ENCODE data around the gene DLG1. TPM values are rescaled to one million over a fixed set of nuclear protein-coding genes. Genes with fewer than 3 reads are reported as not detected.
A peak's percentile ranks its signal among the peaks of the same experiment; 100 is the strongest.

DLG1 gene
- total and polyA plus RNA-seq, 2 donors: 37.6 to 40.4 TPM

DNA sequence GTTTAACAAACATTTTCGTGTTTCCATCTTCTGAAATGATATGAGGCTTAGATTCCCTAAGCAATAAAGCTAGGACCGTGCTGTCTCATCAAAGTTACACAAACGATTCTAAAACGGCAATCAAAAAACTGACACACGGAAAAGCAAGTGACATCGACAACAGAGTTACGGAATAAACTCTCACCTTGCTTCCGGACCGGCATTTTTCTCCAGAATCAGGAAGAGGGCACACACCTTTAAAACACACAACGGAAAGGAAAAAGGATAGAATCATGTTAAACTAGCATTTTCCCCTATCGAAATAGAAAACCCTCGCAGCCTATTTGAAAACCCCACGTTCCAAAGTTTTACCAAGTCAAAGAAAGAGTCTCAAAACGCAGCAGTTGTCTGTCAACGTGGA, 1.4 kb downstream of the DLG1 start:
- Histone ChIP-seq H3K9me3 (ENCODE audit: control insufficient read depth in 2 of 2, insufficient read depth in 1 of 2, low read length in 1 of 2) (no peaks in the 10 kb centered on the region), H3K27me3 (ENCODE audit: control insufficient read depth in 2 of 2, insufficient read depth in 1 of 2, low read length in 1 of 2) (peaks cover 11 to 27% of the 10 kb centered on the region in 2 donors), H3K36me3 (ENCODE audit: control insufficient read depth in 2 of 2, insufficient read depth in 2 of 2, low read length in 1 of 2) (peaks cover 4 to 15% of the 10 kb centered on the region in 2 donors), H3K4me3 (ENCODE audit: low read length in 2 of 2) (peak overlapping the region; percentile 76 to 97), H3K27ac (ENCODE audit: low read depth in 1 of 2, low read length in 1 of 2) (peak overlapping the region; percentile 28 to 92), H3K4me1 (ENCODE audit: control insufficient read depth in 2 of 2, insufficient read depth in 2 of 2, low read length in 2 of 2) (peaks cover 6 to 9% of the 10 kb centered on the region in 2 donors)
- 1% methylated on average over 15 of the region's 15 CpGs for WGBS
- peak in 6 of 9 donors; percentile 4 to 49 (median 20) for DNase-seq (ENCODE audit: low read depth in 6 of 9, low spot score in 9 of 9)

DNA sequence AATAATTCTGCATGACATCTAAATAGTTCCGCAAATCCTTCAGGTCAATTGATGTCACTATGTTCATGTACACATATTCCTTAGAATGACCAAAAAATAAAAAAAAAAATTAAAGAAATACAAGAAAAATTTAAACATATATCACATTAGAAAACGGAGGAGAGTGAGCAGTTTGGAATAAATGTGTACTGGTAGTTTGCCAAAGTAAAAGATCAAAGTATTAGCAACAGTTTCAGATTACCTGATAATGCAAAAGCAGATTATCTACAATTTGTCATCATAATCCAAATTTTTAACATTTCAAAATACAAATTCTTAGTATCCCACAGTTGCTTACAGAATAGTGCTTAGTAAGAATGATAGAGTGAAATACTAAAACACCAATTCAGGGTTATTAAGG, 1.9 kb downstream of the DLG1 start:
- H3K9me3 ChIP-seq (ENCODE audit: control insufficient read depth in 2 of 2, insufficient read depth in 1 of 2, low read length in 1 of 2): no peaks in the 10 kb centered on the region
- peaks cover 5 to 15% of the 10 kb centered on the region in 2 donors for H3K36me3 ChIP-seq (ENCODE audit: control insufficient read depth in 2 of 2, insufficient read depth in 2 of 2, low read length in 1 of 2)
- H3K4me3 ChIP-seq (ENCODE audit: low read length in 2 of 2): peak overlapping the region; percentile 76 to 97
- WGBS: 85% methylated on average over 2 of the region's 2 CpGs
- H3K27me3 ChIP-seq (ENCODE audit: control insufficient read depth in 2 of 2, insufficient read depth in 1 of 2, low read length in 1 of 2): peaks cover 11 to 24% of the 10 kb centered on the region in 2 donors
- peaks cover 6 to 9% of the 10 kb centered on the region in 2 donors for H3K4me1 ChIP-seq (ENCODE audit: control insufficient read depth in 2 of 2, insufficient read depth in 2 of 2, low read length in 2 of 2)
- no peak overlapping the region for H3K27ac ChIP-seq (ENCODE audit: low read depth in 1 of 2, low read length in 1 of 2)
- DNase-seq (ENCODE audit: low read depth in 6 of 9, low spot score in 9 of 9): no peak

DNA sequence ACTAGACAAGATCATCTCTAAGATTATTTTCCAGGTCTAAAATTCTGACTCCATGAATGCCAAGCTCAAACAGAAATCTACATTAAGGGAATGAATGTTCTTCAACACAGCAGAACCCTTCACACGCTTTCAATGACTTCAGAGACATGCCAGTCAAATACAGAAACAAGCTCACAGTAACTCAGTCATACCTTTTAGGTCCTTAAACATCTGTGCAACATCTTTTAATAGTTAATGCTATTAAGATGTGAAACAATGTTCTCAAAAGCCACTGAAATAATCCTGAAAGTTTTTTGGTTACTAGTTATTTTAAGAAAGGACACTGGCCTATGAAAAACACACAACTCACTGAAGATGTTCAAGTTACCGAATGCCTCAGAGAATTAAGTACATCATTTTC, 2.5 kb downstream of the DLG1 start:
- peaks cover 6 to 9% of the 10 kb centered on the region in 2 donors for H3K4me1 ChIP-seq (ENCODE audit: control insufficient read depth in 2 of 2, insufficient read depth in 2 of 2, low read length in 2 of 2)
- no peak overlapping the region for H3K4me3 ChIP-seq (ENCODE audit: low read length in 2 of 2)
- no peak for DNase-seq (ENCODE audit: low read depth in 6 of 9, low spot score in 9 of 9)
- H3K9me3 ChIP-seq (ENCODE audit: control insufficient read depth in 2 of 2, insufficient read depth in 1 of 2, low read length in 1 of 2): no peaks in the 10 kb centered on the region
- H3K27me3 ChIP-seq (ENCODE audit: control insufficient read depth in 2 of 2, insufficient read depth in 1 of 2, low read length in 1 of 2): peaks cover 11 to 22% of the 10 kb centered on the region in 2 donors
- H3K36me3 ChIP-seq (ENCODE audit: control insufficient read depth in 2 of 2, insufficient read depth in 2 of 2, low read length in 1 of 2): peaks cover 5 to 19% of the 10 kb centered on the region in 2 donors
- no peak overlapping the region for H3K27ac ChIP-seq (ENCODE audit: low read depth in 1 of 2, low read length in 1 of 2)
- 95% methylated on average over 2 of the region's 2 CpGs for WGBS

DNA sequence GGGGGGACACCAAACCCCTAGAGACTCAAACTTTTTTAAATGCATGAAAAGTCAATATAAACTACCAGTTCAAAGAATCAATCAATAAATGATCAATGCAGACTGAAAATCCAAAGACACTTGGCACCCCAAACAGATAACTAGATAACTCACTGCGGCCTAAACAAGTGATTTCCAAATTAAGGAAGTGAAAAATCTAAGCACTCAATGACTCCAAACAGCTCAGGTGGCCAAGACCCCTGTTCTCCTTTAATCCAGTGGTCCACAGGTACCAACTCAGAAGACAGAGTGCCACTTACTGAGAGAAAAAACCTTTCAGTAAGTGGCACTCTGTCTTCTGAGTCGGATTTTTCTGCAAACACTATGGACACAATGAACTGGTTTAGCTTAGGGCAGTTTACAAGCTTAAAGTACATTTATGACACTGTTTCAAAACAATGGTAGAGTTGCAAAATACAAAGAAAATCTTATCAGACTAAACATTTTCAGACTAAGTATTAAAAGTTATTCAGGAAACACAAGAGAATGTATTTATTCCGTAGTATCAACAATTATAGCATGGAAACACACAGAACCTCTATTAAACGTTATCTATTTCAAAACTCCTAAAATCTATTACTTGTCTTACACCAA, 4.7 kb downstream of the DLG1 start:
- no peak overlapping the region for H3K27ac ChIP-seq (ENCODE audit: low read depth in 1 of 2, low read length in 1 of 2)
- H3K36me3 ChIP-seq (ENCODE audit: control insufficient read depth in 2 of 2, insufficient read depth in 2 of 2, low read length in 1 of 2): peaks cover 5 to 29% of the 10 kb centered on the region in 2 donors
- no peak overlapping the region for H3K4me3 ChIP-seq (ENCODE audit: low read length in 2 of 2)
- peaks cover 0 to under 1% of the 10 kb centered on the region in 2 donors for H3K27me3 ChIP-seq (ENCODE audit: control insufficient read depth in 2 of 2, insufficient read depth in 1 of 2, low read length in 1 of 2)
- peaks cover under 1% of the 10 kb centered on the region in 2 donors for H3K4me1 ChIP-seq (ENCODE audit: control insufficient read depth in 2 of 2, insufficient read depth in 2 of 2, low read length in 2 of 2)
- no peaks in the 10 kb centered on the region for H3K9me3 ChIP-seq (ENCODE audit: control insufficient read depth in 2 of 2, insufficient read depth in 1 of 2, low read length in 1 of 2)
- no peak for DNase-seq (ENCODE audit: low read depth in 6 of 9, low spot score in 9 of 9)
- WGBS: 91% methylated on average over 4 of the region's 4 CpGs

DNA sequence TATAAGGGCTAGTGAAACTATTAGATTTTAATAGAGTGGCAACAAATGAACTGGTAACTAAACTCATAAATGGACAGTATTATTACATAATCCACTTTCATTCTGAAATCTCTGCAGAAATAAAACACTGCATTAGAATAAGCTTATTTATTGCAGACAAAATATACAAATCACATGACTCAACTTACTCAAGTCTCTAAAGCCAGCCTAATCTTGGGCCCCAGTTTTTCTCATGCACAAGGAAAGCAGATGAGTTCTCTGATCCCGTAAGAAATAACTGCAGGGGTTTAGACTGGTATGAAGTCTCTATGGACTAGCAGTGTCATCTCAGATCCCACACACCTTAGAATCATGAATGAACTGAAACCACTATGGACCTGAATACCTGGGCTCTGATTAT, 5.8 kb downstream of the DLG1 start:
- Histone ChIP-seq H3K27ac (ENCODE audit: low read depth in 1 of 2, low read length in 1 of 2) (no peak overlapping the region), H3K9me3 (ENCODE audit: control insufficient read depth in 2 of 2, insufficient read depth in 1 of 2, low read length in 1 of 2) (no peaks in the 10 kb centered on the region), H3K27me3 (ENCODE audit: control insufficient read depth in 2 of 2, insufficient read depth in 1 of 2, low read length in 1 of 2) (no peaks in the 10 kb centered on the region), H3K4me3 (ENCODE audit: low read length in 2 of 2) (no peak overlapping the region), H3K4me1 (ENCODE audit: control insufficient read depth in 2 of 2, insufficient read depth in 2 of 2, low read length in 2 of 2) (no peaks in the 10 kb centered on the region), H3K36me3 (ENCODE audit: control insufficient read depth in 2 of 2, insufficient read depth in 2 of 2, low read length in 1 of 2) (peaks cover 5 to 30% of the 10 kb centered on the region in 2 donors)
- WGBS: 99% methylated on average over 1 of the region's 1 CpG
- DNase-seq (ENCODE audit: low read depth in 6 of 9, low spot score in 9 of 9): no peak

DNA sequence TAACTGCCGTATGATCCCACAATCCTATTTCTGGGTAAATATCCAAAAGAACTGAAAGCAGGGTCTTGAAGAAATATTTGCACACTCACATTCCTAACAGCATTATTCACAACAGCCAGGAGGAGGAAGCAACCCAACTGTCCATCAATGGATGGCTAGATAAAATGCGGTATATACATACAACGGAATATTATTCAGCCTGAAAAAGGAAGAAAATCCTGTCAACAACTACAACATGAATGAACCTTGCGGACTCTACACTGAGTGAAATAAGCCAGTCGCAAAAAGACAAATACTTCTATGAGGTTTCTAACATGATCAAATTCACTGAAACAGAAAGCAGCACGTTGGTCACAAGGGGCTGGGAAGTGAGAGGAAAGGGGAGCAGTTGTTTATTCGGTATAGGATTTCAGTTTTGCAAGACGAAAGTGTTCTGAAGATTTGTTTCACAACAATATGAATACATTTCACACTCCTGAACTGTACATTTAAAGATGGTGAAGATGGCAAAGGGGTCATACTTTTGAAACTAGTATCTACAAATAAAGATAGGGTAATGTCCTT, 6.2 kb downstream of the DLG1 start:
- no peaks in the 10 kb centered on the region for H3K4me1 ChIP-seq (ENCODE audit: control insufficient read depth in 2 of 2, insufficient read depth in 2 of 2, low read length in 2 of 2)
- no peak for DNase-seq (ENCODE audit: low read depth in 6 of 9, low spot score in 9 of 9)
- 97% methylated on average over 8 of the region's 8 CpGs for WGBS
- H3K27ac ChIP-seq (ENCODE audit: low read depth in 1 of 2, low read length in 1 of 2): no peak overlapping the region
- H3K27me3 ChIP-seq (ENCODE audit: control insufficient read depth in 2 of 2, insufficient read depth in 1 of 2, low read length in 1 of 2): no peaks in the 10 kb centered on the region
- no peaks in the 10 kb centered on the region for H3K9me3 ChIP-seq (ENCODE audit: control insufficient read depth in 2 of 2, insufficient read depth in 1 of 2, low read length in 1 of 2)
- no peak overlapping the region for H3K4me3 ChIP-seq (ENCODE audit: low read length in 2 of 2)
- H3K36me3 ChIP-seq (ENCODE audit: control insufficient read depth in 2 of 2, insufficient read depth in 2 of 2, low read length in 1 of 2): peaks cover 5 to 30% of the 10 kb centered on the region in 2 donors

DNA sequence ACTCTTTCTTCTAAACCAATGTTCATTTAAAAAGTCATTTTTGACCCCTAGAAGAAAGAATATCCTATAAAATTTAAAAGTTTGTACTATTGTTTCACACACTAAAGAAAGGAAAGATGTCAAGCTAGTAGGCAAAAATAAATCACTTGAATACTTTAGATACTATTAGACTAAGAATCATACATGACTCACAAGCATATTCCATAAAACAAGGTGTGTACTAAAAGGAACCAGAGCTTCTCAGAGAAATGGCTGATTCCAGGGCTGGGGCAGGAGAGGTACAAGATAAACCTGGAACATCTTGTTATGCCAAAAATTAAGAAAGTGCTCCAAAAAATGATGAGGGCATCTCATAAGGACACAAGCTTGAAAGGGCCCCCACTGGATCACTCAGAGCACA, 8.7 kb downstream of the DLG1 start:
- peaks cover 5 to 43% of the 10 kb centered on the region in 2 donors for H3K36me3 ChIP-seq (ENCODE audit: control insufficient read depth in 2 of 2, insufficient read depth in 2 of 2, low read length in 1 of 2)
- no peaks in the 10 kb centered on the region for H3K27me3 ChIP-seq (ENCODE audit: control insufficient read depth in 2 of 2, insufficient read depth in 1 of 2, low read length in 1 of 2)
- peaks cover 0 to 3% of the 10 kb centered on the region in 2 donors for H3K9me3 ChIP-seq (ENCODE audit: control insufficient read depth in 2 of 2, insufficient read depth in 1 of 2, low read length in 1 of 2)
- DNase-seq (ENCODE audit: low read depth in 6 of 9, low spot score in 9 of 9): no peak
- H3K4me3 ChIP-seq (ENCODE audit: low read length in 2 of 2): no peak overlapping the region
- H3K27ac ChIP-seq (ENCODE audit: low read depth in 1 of 2, low read length in 1 of 2): no peak overlapping the region
- no peaks in the 10 kb centered on the region for H3K4me1 ChIP-seq (ENCODE audit: control insufficient read depth in 2 of 2, insufficient read depth in 2 of 2, low read length in 2 of 2)

DNA sequence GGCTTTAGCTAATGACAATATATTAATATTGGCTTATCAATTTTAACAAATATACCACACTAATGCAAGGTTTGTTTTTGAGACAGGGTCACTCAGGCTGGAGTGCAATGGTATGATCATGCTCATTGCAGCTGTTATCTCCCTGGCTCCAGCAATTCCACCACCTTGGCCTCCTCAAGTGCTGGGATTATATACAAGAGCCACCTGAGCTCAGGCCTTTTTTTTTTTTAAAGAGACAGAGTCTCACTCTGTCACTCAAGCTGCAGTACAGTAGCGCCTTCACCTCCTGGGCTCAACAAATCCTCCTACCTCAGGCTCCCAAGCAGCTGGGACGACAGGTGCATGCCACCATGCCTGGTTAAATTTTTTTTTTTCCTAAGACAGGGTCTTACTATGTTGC, 11.7 kb downstream of the DLG1 start:
- WGBS: 98% methylated on average over 2 of the region's 2 CpGs

DNA sequence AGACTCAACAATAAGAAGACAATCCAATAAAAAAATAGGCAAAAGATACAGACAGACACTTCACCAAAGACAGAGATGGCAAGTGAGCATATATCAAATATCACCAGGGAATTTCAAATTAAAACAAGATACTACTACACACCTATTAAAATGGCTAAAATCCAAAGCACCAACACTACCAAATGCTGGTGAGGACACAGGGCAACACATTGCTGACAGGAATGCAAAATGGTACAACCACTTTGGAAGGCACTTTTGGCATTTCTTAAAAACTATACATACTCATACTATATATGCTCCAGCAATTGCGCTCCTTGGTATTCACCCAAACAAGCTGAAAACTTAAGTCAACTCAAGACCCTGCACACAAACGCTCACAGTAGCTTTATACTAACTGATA, 12.9 kb downstream of the DLG1 start:
- no peak overlapping the region for H3K27ac ChIP-seq (ENCODE audit: low read depth in 1 of 2, low read length in 1 of 2)
- H3K4me1 ChIP-seq (ENCODE audit: control insufficient read depth in 2 of 2, insufficient read depth in 2 of 2, low read length in 2 of 2): no peaks in the 10 kb centered on the region
- H3K36me3 ChIP-seq (ENCODE audit: control insufficient read depth in 2 of 2, insufficient read depth in 2 of 2, low read length in 1 of 2): peaks cover 9 to 54% of the 10 kb centered on the region in 2 donors
- H3K27me3 ChIP-seq (ENCODE audit: control insufficient read depth in 2 of 2, insufficient read depth in 1 of 2, low read length in 1 of 2): no peaks in the 10 kb centered on the region
- DNase-seq (ENCODE audit: low read depth in 6 of 9, low spot score in 9 of 9): no peak
- 97% methylated on average over 2 of the region's 2 CpGs for WGBS
- H3K4me3 ChIP-seq (ENCODE audit: low read length in 2 of 2): no peak overlapping the region
- H3K9me3 ChIP-seq (ENCODE audit: control insufficient read depth in 2 of 2, insufficient read depth in 1 of 2, low read length in 1 of 2): peaks cover 0 to 3% of the 10 kb centered on the region in 2 donors

More for the DNA sequence above, 11.7 kb downstream of the DLG1 start:
- H3K27ac ChIP-seq (ENCODE audit: low read depth in 1 of 2, low read length in 1 of 2): no peak overlapping the region
- peaks cover 4 to 47% of the 10 kb centered on the region in 2 donors for H3K36me3 ChIP-seq (ENCODE audit: control insufficient read depth in 2 of 2, insufficient read depth in 2 of 2, low read length in 1 of 2)
- no peaks in the 10 kb centered on the region for H3K4me1 ChIP-seq (ENCODE audit: control insufficient read depth in 2 of 2, insufficient read depth in 2 of 2, low read length in 2 of 2)
- no peak for DNase-seq (ENCODE audit: low read depth in 6 of 9, low spot score in 9 of 9)
- no peaks in the 10 kb centered on the region for H3K27me3 ChIP-seq (ENCODE audit: control insufficient read depth in 2 of 2, insufficient read depth in 1 of 2, low read length in 1 of 2)
- no peak overlapping the region for H3K4me3 ChIP-seq (ENCODE audit: low read length in 2 of 2)
- H3K9me3 ChIP-seq (ENCODE audit: control insufficient read depth in 2 of 2, insufficient read depth in 1 of 2, low read length in 1 of 2): peaks cover 0 to 3% of the 10 kb centered on the region in 2 donors

Data from thymus (tissue), 11 donors.